Panc1 (cell line): ENCODE results near the gene FHIT. TPM values are rescaled to one million over a fixed set of nuclear protein-coding genes. Genes with fewer than 3 reads are reported as not detected.

ENCODE experiments used
- ATAC-seq: fragments of 200-7000 bp; cut with Tn5 transposase; 2 replicates; pipeline ENCODE4 v1.9.1; 2020; ENCODE audit warnings: mild to moderate bottlenecking, moderate library complexity
- BruUV-seq: library from RNA; stranded (reverse); fragments of 400-500 nt; replicated peaks from 2 replicates; lab custom pipeline; 2021; lab: Mats Ljungman, UMichigan
- CTCF ChIA-PET: fragments of 300-600 bp; sonication (Branson Sonifier 250); formaldehyde crosslinking; loops from one replicate; lab custom pipeline; 2022; ENCODE audit warnings: antibody characterized with exemption; lab: Charles Lee
- POLR2A ChIA-PET: fragments of 300-600 bp; sonication (Branson Sonifier 250); formaldehyde crosslinking; loops from one replicate; lab custom pipeline; 2022; ENCODE audit warnings: antibody characterized with exemption; lab: Charles Lee
- DNase-seq: peaks from one replicate; pipeline ENCODE4 v3.0.0-alpha.2; 2010; ENCODE audit warnings: low read depth, low spot score
- H3K27ac ChIP-seq: 2 replicates; pipeline ENCODE4 v1.5.1; 2011; ENCODE audit warnings: mild to moderate bottlenecking, low read length, inconsistent platforms
- H3K27me3 ChIP-seq: fragments of 200-500 bp; sonication (Bioruptor generic); 2 replicates; pipeline ENCODE4 v1.6.0; 2014; ENCODE audit warnings: low read length, inconsistent platforms; ENCODE audit not compliant: control insufficient read depth, insufficient read depth
- H3K36me3 ChIP-seq: fragments of 200-500 bp; sonication (Bioruptor generic); 2 replicates; pipeline ENCODE4 v1.5.1; 2014; ENCODE audit warnings: inconsistent platforms, mild to moderate bottlenecking, low read length, moderate library complexity; ENCODE audit not compliant: control insufficient read depth, insufficient read depth
- H3K4me1 ChIP-seq: 2 replicates; pipeline ENCODE4 v1.5.1; 2011; ENCODE audit warnings: inconsistent platforms, mild to moderate bottlenecking, low read length, moderate library complexity; ENCODE audit not compliant: control insufficient read depth, insufficient read depth
- H3K4me3 ChIP-seq, 2 experiments: 2 replicates each; pipeline ENCODE4 v1.5.1; 2011 to 2012; ENCODE audit warnings: low read depth in 2 of 2, low read length in 2 of 2, mild to moderate bottlenecking in 2 of 2, inconsistent platforms in 1 of 2, moderate library complexity in 1 of 2
- H3K9me3 ChIP-seq: fragments of 200-500 bp; sonication (Bioruptor generic); 2 replicates; pipeline ENCODE4 v1.5.1; 2014; ENCODE audit warnings: low read depth, mild to moderate bottlenecking, inconsistent platforms, low read length, moderate library complexity; ENCODE audit not compliant: control insufficient read depth, insufficient read depth
- POLR2AphosphoS5 ChIP-seq: IDR thresholded peaks from 2 replicates; pipeline ENCODE4 v1.6.1; 2012; ENCODE audit warnings: mild to moderate bottlenecking, low read depth, low read length, moderate library complexity
- SIN3A ChIP-seq: IDR thresholded peaks from 2 replicates; pipeline ENCODE4 v1.6.1; 2012; ENCODE audit warnings: low read depth, mild to moderate bottlenecking, low read length, moderate library complexity, borderline replicate concordance; ENCODE audit not compliant: insufficient read depth
- TCF7L2 ChIP-seq: IDR thresholded peaks from 2 replicates; pipeline ENCODE4 v1.6.1; 2011; ENCODE audit warnings: mild to moderate bottlenecking, low read depth, low read length, inconsistent platforms
- in situ Hi-C: cut with HindIII; loops from 2 replicates; pipeline ENCODE4 v1.10.0; 2016; ENCODE audit warnings: low sequenced_read_pairs, low pct_unique_long_range_greater_than_20kb
- intact Hi-C: fragments of 100-400 bp; cut with micrococcal nuclease; formaldehyde crosslinking; loops from one replicate; pipeline ENCODE4 v1.10.0; 2022; ENCODE audit not compliant: unreplicated experiment
- total RNA-seq: library from RNA; stranded (reverse); gene quantifications from one replicate; pipeline ENCODE4 v1.2.1, GENCODE V29; 2021; ENCODE audit not compliant: unreplicated experiment
- TF ChIP-seq, protein P1 (sequence below): fragments of 450-650 bp; IDR thresholded peaks from 2 replicates; pipeline ENCODE4 v1.5.1; 2017; ENCODE audit warnings: mild to moderate bottlenecking
- TF ChIP-seq, protein P2 (sequence below), 2 experiments: IDR thresholded peaks; 2 replicates each; pipeline ENCODE4 v1.6.1; 2011 to 2012; ENCODE audit warnings: low read depth in 2 of 2, control low read depth in 1 of 2, low read length in 1 of 2, mild to moderate bottlenecking in 1 of 2, moderate library complexity in 1 of 2; ENCODE audit not compliant: insufficient read depth in 1 of 2

The FHIT gene
- total RNA-seq, 1 experiment from 2014 or later = 2.2 TPM

DNA sequence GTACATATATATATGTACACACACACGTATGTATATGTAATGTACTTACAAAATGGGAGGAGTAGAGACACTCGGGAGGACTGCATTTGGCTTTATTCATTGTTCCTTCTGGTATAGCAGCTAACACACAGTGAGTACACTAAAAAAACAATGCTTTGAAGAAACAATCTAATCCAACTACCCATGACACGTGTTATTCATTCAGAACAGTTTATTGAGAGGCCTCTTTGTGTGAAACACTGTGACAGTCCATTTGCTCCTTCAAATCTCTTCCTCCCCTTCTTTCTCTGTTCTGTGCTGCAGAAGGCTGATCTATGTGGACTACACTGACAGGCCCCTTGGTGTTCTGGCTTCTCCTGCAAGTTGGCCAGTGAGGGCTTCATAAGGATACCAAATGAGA, 1125.6 kb downstream of the FHIT start:
- Histone ChIP-seq H3K9me3 (no peaks in the 10 kb centered on the region), H3K4me1 (no peaks in the 10 kb centered on the region), H3K4me3 (no peak overlapping the region), H3K27ac (no peak overlapping the region), H3K27me3 (no peaks in the 10 kb centered on the region), H3K36me3 (no peaks in the 10 kb centered on the region)
- DNase-seq = no peak
- CTCF ChIA-PET = no interaction called here
- in situ Hi-C loops = no loop called here
- intact Hi-C loops = no loop called here
- ATAC-seq = no peak
- POLR2A ChIA-PET = no interaction called here
- no peak for TF ChIP-seq TCF7L2
- TF ChIP-seq POLR2AphosphoS5 = no peak
- no peak for TF ChIP-seq SIN3A
- no TSS peak for BruUV-seq

DNA sequence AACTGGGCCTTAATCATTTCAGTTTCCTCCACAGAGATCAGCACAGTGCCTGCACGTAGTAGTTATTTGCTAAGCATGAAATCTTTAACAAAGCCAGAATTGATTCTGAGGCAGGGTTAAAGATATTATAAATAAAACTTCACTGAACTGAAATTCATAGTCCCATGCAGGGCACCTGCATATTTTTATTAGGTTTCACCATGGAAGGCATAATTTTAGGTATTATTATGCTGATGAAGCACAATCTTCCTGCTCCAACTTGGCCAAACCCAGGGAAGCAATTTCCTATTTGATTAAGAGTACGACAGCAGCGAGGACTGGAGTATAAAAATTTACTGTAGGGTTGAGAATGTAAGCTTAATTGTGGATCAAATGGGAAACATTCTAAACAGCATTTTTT, 1131.0 kb downstream of the FHIT start:
- Histone ChIP-seq H3K4me3 (no peak overlapping the region), H3K36me3 (no peaks in the 10 kb centered on the region), H3K4me1 (no peaks in the 10 kb centered on the region), H3K27me3 (no peaks in the 10 kb centered on the region), H3K27ac (no peak overlapping the region), H3K9me3 (no peaks in the 10 kb centered on the region)
- intact Hi-C loops (no loop called here), in situ Hi-C loops (no loop called here)
- CTCF ChIA-PET = no interaction called here
- TF ChIP-seq SIN3A = no peak
- TF ChIP-seq, protein P1, sequence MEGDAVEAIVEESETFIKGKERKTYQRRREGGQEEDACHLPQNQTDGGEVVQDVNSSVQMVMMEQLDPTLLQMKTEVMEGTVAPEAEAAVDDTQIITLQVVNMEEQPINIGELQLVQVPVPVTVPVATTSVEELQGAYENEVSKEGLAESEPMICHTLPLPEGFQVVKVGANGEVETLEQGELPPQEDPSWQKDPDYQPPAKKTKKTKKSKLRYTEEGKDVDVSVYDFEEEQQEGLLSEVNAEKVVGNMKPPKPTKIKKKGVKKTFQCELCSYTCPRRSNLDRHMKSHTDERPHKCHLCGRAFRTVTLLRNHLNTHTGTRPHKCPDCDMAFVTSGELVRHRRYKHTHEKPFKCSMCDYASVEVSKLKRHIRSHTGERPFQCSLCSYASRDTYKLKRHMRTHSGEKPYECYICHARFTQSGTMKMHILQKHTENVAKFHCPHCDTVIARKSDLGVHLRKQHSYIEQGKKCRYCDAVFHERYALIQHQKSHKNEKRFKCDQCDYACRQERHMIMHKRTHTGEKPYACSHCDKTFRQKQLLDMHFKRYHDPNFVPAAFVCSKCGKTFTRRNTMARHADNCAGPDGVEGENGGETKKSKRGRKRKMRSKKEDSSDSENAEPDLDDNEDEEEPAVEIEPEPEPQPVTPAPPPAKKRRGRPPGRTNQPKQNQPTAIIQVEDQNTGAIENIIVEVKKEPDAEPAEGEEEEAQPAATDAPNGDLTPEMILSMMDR = no peak
- DNase-seq (no peak), ATAC-seq (no peak)
- no TSS peak for BruUV-seq
- POLR2A ChIA-PET = no interaction called here

DNA sequence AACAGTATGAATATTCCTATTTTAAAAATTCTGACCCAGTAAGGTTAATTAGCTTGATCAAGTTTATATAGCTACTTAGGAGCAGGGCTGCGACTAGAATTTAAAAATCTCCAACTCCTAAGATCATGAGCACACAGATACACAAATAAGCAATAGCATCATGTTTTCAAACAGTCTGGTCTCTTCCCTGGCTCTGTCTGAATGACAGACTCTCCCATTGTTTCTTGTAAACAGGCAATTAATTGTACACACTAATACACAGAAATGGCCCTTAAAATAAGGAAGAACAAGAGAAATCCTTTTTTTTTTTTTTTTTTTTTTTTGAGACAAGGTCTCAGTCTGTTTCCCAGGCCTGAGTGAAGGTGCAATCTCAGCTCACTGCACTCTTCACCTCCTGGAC, 1137.1 kb downstream of the FHIT start:
- no peaks in the 10 kb centered on the region for H3K27me3 ChIP-seq
- no peak for ATAC-seq
- no TSS peak for BruUV-seq
- no peak overlapping the region for H3K27ac ChIP-seq
- in situ Hi-C loops = no loop called here
- no peak for TF ChIP-seq POLR2AphosphoS5
- no peak for TF ChIP-seq TCF7L2
- TF ChIP-seq SIN3A = no peak
- TF ChIP-seq, protein P1 = no peak
- TF ChIP-seq, protein P2, sequence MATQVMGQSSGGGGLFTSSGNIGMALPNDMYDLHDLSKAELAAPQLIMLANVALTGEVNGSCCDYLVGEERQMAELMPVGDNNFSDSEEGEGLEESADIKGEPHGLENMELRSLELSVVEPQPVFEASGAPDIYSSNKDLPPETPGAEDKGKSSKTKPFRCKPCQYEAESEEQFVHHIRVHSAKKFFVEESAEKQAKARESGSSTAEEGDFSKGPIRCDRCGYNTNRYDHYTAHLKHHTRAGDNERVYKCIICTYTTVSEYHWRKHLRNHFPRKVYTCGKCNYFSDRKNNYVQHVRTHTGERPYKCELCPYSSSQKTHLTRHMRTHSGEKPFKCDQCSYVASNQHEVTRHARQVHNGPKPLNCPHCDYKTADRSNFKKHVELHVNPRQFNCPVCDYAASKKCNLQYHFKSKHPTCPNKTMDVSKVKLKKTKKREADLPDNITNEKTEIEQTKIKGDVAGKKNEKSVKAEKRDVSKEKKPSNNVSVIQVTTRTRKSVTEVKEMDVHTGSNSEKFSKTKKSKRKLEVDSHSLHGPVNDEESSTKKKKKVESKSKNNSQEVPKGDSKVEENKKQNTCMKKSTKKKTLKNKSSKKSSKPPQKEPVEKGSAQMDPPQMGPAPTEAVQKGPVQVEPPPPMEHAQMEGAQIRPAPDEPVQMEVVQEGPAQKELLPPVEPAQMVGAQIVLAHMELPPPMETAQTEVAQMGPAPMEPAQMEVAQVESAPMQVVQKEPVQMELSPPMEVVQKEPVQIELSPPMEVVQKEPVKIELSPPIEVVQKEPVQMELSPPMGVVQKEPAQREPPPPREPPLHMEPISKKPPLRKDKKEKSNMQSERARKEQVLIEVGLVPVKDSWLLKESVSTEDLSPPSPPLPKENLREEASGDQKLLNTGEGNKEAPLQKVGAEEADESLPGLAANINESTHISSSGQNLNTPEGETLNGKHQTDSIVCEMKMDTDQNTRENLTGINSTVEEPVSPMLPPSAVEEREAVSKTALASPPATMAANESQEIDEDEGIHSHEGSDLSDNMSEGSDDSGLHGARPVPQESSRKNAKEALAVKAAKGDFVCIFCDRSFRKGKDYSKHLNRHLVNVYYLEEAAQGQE (IDR thresholded peaks at IDR 0.05; ENCODE audit: insufficient read depth in 1 of 2, low read depth in 2 of 2, low read length in 1 of 2) = no peak
- no peaks in the 10 kb centered on the region for H3K36me3 ChIP-seq
- ChIA-PET CTCF (no interaction called here), POLR2A (no interaction called here)
- H3K4me3 ChIP-seq = no peak overlapping the region
- no peaks in the 10 kb centered on the region for H3K9me3 ChIP-seq
- intact Hi-C loops = no loop called here
- H3K4me1 ChIP-seq = no peaks in the 10 kb centered on the region
- no peak for DNase-seq
